Adrenal gland (tissue), 12 donors: ENCODE measurements around the gene KCNJ3. TPM values are rescaled to one million over a fixed set of nuclear protein-coding genes. Genes with fewer than 3 reads are reported as not detected.
A peak's percentile ranks its signal among the peaks of the same experiment; 100 is the strongest.

ENCODE experiments used
- DNase-seq, 7 donors: peaks; one replicate each; pipeline ENCODE4 v3.0.0-alpha.2; 2019 to 2020
- H3K27ac ChIP-seq, 5 donors: fragments of 200-600 bp; sonication (generic) in 4 of 5; 1 replicate in 3 of 5; 2 replicates in 2 of 5; pipeline versions ENCODE4 v1.5.1 to v1.8.0; 2016 to 2020; ENCODE audit warnings: mild to moderate bottlenecking in 1 of 5
- H3K27me3 ChIP-seq: fragments of 200-600 bp; 2 replicates; pipeline ENCODE4 v1.8.0; 2021
- H3K36me3 ChIP-seq, 2 donors: fragments of 200-600 bp; replicated peaks in 1 of 2; 1 replicate in 1 of 2; 2 replicates in 1 of 2; pipeline versions ENCODE4 v1.5.1 to v1.8.0; 2018 to 2022
- H3K4me1 ChIP-seq, 2 donors: fragments of 200-600 bp; replicated peaks in 1 of 2; 1 replicate in 1 of 2; 2 replicates in 1 of 2; pipeline versions ENCODE4 v1.5.1 to v1.8.0; 2018 to 2021
- H3K4me3 ChIP-seq, 4 donors: fragments of 200-600 bp; sonication (generic) in 3 of 4; one replicate each; pipeline ENCODE4 v1.5.1; 2016 to 2018
- H3K9me3 ChIP-seq, 3 donors: fragments of 200-600 bp; sonication (generic) in 1 of 3; replicated peaks in 1 of 3; 1 replicate in 2 of 3; 2 replicates in 1 of 3; pipeline versions ENCODE4 v1.5.1 to v1.8.0; 2016 to 2021
- POLR2A ChIP-seq, 2 donors: fragments of 450-650 bp; IDR thresholded peaks; one replicate each; pipeline ENCODE4 v1.6.1; 2017; ENCODE audit warnings: antibody characterized with exemption in 2 of 2, mild to moderate bottlenecking in 2 of 2, moderate library complexity in 1 of 2
- WGBS, 4 donors: extraction: QIAGEN DNeasy Blood & Tissue Kit in 2 of 4; methylation state at CpG; one replicate each; pipeline versions ENCODE4 v1.1.5 to v1.1.7; 2013 to 2017; 5-methylcytosine and 5-hydroxymethylcytosine counted together
- intact Hi-C, 2 donors: fragments of 100-400 bp; cut with DNase I; formaldehyde crosslinking; loops; one replicate each; pipeline versions ENCODE4 v1.14.1 to v1.15.0; 2022 to 2023
- polyA plus RNA-seq, 3 donors: library from polyadenylated mRNA; stranded (reverse); fragments of 200-250 nt in 2 of 3; fragments of 350-450 nt in 1 of 3; fragmentation: Illumina TruSeq in 1 of 3; extraction: RNeasy Lipid Tissue Mini Kit (QIAGEN cat#74804) in 1 of 3; gene quantifications; one replicate each; pipeline ENCODE4 v1.2.3, GENCODE V29; 2013 to 2014
- total RNA-seq, 9 donors: library from RNA; depleted of rRNA in 4 of 9; stranded (reverse); fragments of >200 nt in 4 of 9; fragments of 120-200 nt in 1 of 9; fragmentation: NEBNext Ultra II Directional in 1 of 9; extraction: Animal tissue kit (Norgen Biotek cat#: 25700) in 1 of 9; gene quantifications; one replicate each; pipeline versions ENCODE4 v1.1.0 to v1.2.4, GENCODE V29; 2013 to 2023
- TF ChIP-seq, protein P1 (sequence below), 6 experiments: fragments of 450-650 bp in 4 of 6; fragments of 200-600 bp in 2 of 6; sonication (generic) in 1 of 6; IDR thresholded peaks; 1 replicate in 5 of 6; 2 replicates in 1 of 6; pipeline versions ENCODE4 v1.5.1 to v1.8.0; 2016 to 2021; ENCODE audit warnings: antibody characterized with exemption in 6 of 6, mild to moderate bottlenecking in 2 of 6, moderate library complexity in 1 of 6
- donor health status: healthy with polysubstance abuse.
- donor health status: Bipolar disorder and iron deficiency.
- donor health status: DM: yes; HTN: yes; CAD: no.
- donor health status: DM: no; HTN: no; CAD: no.
- donor health status: DM: no; HTN: no; CAD: no.
- donor health status: DM: yes; HTN: yes; CAD: no.

Gene KCNJ3
- total and polyA plus RNA-seq, 12 donors = 0.08 to 2.2 (median 0.48) TPM; not detected in 1

DNA sequence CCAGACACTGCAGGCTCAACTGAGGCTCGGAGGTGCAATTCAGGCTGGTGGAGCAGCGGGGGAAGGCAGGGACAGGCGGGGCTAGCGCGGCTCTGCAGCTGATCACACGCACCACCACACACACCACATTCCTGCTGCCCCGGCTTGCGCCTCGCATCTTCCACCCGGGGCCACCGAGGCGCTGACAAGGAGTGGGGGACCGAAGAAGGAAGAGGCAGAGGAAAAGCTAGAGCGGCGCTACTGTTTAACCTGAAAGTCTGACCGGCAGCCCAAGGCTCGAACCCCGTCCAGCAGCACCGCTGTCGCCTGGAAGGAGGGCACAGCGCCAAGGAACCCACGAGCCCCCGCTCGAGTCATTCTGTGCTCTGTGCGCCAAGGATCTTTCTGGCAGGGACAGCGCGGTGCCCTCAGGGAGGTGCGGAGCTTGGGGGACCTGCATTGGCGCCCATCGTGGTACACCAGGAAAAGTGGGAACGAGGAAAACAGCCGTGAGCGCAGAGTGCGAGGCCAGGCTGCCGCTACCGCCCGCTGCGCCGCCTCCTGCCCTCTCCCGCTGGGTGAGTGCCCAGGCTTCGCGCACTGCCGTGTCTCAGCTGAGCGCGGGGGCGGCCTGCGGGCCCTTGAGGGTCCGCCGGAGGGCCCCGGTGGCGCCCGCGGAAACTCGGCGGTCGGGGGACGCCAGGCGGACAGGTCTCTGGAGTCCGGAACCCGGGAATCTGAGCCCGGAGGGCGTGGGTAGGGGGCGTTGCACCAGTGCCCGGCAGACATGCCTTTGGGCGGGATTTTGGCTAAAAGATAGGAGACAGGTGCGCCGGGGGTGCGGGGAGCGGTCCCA is 860 bp upstream of the KCNJ3 start:
- intact Hi-C loops = no loop called here

DNA sequence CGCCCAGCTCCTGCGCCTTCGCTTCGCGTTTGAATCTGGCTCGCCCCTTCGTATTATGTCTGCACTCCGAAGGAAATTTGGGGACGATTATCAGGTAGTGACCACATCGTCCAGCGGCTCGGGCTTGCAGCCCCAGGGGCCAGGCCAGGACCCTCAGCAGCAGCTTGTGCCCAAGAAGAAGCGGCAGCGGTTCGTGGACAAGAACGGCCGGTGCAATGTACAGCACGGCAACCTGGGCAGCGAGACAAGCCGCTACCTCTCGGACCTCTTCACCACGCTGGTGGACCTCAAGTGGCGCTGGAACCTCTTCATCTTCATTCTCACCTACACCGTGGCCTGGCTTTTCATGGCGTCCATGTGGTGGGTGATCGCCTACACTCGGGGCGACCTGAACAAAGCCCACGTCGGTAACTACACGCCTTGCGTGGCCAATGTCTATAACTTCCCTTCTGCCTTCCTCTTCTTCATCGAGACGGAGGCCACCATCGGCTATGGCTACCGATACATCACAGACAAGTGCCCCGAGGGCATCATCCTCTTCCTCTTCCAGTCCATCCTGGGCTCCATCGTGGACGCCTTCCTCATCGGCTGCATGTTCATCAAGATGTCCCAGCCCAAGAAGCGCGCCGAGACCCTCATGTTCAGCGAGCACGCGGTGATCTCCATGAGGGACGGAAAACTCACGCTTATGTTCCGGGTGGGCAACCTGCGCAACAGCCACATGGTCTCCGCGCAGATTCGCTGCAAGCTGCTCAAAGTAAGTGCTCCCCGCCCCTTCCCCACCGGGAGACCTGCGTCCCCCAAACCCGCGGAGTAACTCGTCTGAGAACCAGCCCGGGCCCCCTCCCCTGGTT is 453 bp downstream of the KCNJ3 start:
- peak in 1 of 7 donors; percentile 52 for DNase-seq
- no peak overlapping the region for H3K4me3 ChIP-seq
- H3K36me3 ChIP-seq = no peaks in the 10 kb centered on the region
- 4 to 19% (median 6%) methylated on average over 29 to 60 of the region's 60 CpGs for WGBS, 4 donors
- intact Hi-C loops = no loop called here
- TF ChIP-seq, protein P1, sequence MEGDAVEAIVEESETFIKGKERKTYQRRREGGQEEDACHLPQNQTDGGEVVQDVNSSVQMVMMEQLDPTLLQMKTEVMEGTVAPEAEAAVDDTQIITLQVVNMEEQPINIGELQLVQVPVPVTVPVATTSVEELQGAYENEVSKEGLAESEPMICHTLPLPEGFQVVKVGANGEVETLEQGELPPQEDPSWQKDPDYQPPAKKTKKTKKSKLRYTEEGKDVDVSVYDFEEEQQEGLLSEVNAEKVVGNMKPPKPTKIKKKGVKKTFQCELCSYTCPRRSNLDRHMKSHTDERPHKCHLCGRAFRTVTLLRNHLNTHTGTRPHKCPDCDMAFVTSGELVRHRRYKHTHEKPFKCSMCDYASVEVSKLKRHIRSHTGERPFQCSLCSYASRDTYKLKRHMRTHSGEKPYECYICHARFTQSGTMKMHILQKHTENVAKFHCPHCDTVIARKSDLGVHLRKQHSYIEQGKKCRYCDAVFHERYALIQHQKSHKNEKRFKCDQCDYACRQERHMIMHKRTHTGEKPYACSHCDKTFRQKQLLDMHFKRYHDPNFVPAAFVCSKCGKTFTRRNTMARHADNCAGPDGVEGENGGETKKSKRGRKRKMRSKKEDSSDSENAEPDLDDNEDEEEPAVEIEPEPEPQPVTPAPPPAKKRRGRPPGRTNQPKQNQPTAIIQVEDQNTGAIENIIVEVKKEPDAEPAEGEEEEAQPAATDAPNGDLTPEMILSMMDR (IDR thresholded peaks at IDR 0.05) = no peak
- TF ChIP-seq POLR2A (IDR thresholded peaks at IDR 0.05) = no peak
- peaks cover 5% of the 10 kb centered on the region for H3K27me3 ChIP-seq
- no peaks in the 10 kb centered on the region for H3K4me1 ChIP-seq
- no peak overlapping the region for H3K27ac ChIP-seq
- no peaks in the 10 kb centered on the region for H3K9me3 ChIP-seq

More for the DNA sequence above, 860 bp upstream of the KCNJ3 start:
- no peak for DNase-seq
- Histone ChIP-seq H3K36me3 (no peaks in the 10 kb centered on the region), H3K27ac (no peak overlapping the region), H3K27me3 (peaks cover 5% of the 10 kb centered on the region), H3K4me1 (no peaks in the 10 kb centered on the region), H3K9me3 (no peaks in the 10 kb centered on the region), H3K4me3 (peak overlapping the region in 1 of 4 donors; percentile 26)
- 0 to 4% (median 1%) methylated on average over 17 to 69 of the region's 69 CpGs for WGBS, 4 donors
- TF ChIP-seq, protein P1 (IDR thresholded peaks at IDR 0.05) = no peak
- no peak for TF ChIP-seq POLR2A (IDR thresholded peaks at IDR 0.05)

DNA sequence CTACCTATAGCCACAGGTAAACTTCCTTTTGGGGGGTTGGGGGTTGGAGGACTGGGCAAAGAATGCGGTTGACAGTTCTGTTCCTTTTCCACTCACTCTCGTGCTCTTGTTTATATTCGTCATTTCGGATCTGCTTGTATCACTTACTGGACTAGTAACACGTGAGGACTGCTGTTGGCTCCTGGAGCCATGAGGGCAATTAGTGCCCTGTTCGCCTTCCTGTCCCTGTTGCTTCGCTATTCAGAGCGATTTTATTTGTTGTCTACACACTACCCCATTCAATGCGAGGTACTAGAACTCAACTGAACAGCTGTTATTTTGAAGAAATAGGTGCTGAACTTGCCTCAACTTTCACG is 1.1 kb downstream of the KCNJ3 start:
- Histone ChIP-seq H3K27ac (no peak overlapping the region), H3K4me3 (no peak overlapping the region), H3K4me1 (no peaks in the 10 kb centered on the region), H3K27me3 (peaks cover 5% of the 10 kb centered on the region), H3K36me3 (no peaks in the 10 kb centered on the region), H3K9me3 (no peaks in the 10 kb centered on the region)
- no peak for DNase-seq
- WGBS, 4 donors = 23 to 35% (median 28%) methylated on average over 10 of the region's 10 CpGs
- TF ChIP-seq, protein P1 (IDR thresholded peaks at IDR 0.05) = no peak
- TF ChIP-seq POLR2A (IDR thresholded peaks at IDR 0.05) = no peak
- intact Hi-C loops = no loop called here

DNA sequence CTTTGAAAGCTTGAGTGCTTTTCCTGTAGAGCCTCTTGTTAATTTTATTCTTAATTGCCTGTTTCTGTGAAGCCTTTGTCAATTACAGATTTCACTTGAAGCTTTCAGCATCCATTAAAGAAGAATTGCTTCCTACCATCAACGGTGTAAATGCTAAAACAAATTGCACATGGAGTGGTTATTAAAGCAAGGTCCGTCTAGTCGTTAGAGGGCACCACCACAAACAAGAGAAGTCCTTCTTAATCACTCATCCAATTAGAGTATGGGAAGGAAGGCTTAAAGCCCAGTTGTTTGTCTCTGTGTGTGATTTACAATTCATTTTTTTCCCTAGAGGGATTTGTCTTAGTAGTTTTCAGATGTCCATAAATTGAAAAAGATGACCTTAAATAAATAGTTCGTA is 1.6 kb downstream of the KCNJ3 start:
- Histone ChIP-seq H3K27me3 (peaks cover 5% of the 10 kb centered on the region), H3K4me1 (no peaks in the 10 kb centered on the region), H3K36me3 (no peaks in the 10 kb centered on the region), H3K4me3 (no peak overlapping the region), H3K9me3 (no peaks in the 10 kb centered on the region), H3K27ac (no peak overlapping the region)
- 35 to 54% (median 47%) methylated on average over 4 of the region's 4 CpGs for WGBS, 4 donors
- TF ChIP-seq, protein P1 (IDR thresholded peaks at IDR 0.05) = no peak
- no peak for TF ChIP-seq POLR2A (IDR thresholded peaks at IDR 0.05)
- DNase-seq = no peak
- intact Hi-C loops = no loop called here
